PFSK-1 (cell line): ENCODE data around the gene NR5A1.

Experiments used
- FOXP2 ChIP-seq: optimal IDR thresholded peaks from 2 replicates; pipeline ENCODE3; 2011; ENCODE audit warnings: borderline replicate concordance, control low read depth, inconsistent platforms; ENCODE audit not compliant: insufficient read depth; ENCODE audit errors: extremely low read length, extremely low read depth
- POLR2AphosphoS5 ChIP-seq: IDR thresholded peaks from 2 replicates; pipeline ENCODE4 v1.6.1; 2012; ENCODE audit warnings: low read depth, mild to moderate bottlenecking, control low read depth, low read length, moderate library complexity
- SIN3A ChIP-seq: IDR thresholded peaks from 2 replicates; pipeline ENCODE4 v1.6.1; 2012; ENCODE audit warnings: mild to moderate bottlenecking, low read length, moderate library complexity, borderline replicate concordance; ENCODE audit not compliant: insufficient read depth
- TAF1 ChIP-seq: IDR thresholded peaks from 2 replicates; pipeline ENCODE4 v1.6.1; 2012; ENCODE audit warnings: low read length, control low read depth, borderline replicate concordance; ENCODE audit not compliant: insufficient read depth
- TF ChIP-seq, protein P1 (sequence below), 2 experiments: IDR thresholded peaks; 2 replicates each; pipeline versions ENCODE4 v1.6.1 to v1.8.0; 2011 to 2012; ENCODE audit warnings: low read depth in 2 of 2, low read length in 2 of 2, control low read depth in 1 of 2, inconsistent platforms in 1 of 2, mild to moderate bottlenecking in 1 of 2, moderate library complexity in 1 of 2; ENCODE audit not compliant: insufficient read depth in 1 of 2

The NR5A1 gene

DNA sequence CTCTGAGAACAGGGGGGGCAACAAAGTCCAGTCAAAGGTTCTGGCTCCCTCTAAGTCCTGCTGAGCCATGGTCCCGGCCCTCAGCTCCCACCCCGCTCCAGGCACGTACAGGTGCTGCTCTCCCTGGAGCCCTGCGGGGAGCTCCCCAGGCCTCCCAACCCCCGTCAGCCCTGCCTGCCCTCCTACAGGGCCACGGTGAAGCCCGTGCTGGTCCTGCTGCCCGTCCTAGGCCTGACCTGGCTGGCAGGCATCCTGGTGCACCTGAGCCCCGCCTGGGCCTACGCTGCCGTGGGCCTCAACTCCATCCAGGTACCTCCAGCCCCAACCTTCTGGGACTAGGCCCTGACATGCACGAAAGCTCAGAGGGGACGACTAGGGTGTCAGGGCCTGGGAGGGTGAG is 36.9 kb downstream of the NR5A1 start:
- no peak for TF ChIP-seq SIN3A
- no peak for TF ChIP-seq FOXP2

DNA sequence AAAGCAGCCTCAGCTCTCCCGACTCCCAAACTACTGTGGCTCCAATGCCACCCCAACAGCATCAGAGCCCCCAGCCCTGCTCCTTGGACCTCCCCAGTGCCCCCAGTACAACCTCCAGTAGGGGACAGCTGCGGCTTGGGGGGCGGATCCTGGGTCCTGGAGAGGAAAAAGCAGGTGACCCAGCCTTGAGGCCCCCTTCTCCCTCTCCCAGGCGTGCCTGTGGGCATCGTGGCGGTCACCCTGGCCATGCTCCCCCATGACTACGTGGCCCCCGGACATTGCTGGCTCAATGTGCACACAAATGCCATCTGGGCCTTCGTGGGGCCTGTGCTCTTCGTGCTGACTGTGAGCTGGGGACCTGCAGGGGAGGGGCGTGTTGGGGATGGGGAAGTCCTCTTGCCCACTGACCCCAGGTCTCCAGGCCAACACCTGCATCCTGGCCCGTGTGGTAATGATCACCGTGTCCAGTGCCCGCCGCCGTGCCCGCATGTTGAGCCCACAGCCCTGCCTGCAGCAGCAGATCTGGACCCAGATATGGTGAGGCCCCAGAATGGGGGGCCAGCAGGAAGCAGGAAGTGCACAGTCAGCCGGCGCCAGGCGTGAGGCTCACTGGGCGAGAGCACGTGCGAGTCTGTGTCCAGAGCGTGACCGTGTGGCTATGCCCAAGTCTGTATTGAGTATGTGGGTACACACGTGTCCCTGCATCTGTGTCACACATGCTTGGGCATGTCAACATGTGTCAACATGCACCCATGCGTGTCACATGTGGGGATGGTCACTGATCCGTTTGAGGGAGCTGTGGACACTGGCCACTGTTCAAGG is 38.0 kb downstream of the NR5A1 start:
- no peak for TF ChIP-seq FOXP2
- TF ChIP-seq SIN3A, result no peak
- TF ChIP-seq POLR2AphosphoS5, result no peak

DNA sequence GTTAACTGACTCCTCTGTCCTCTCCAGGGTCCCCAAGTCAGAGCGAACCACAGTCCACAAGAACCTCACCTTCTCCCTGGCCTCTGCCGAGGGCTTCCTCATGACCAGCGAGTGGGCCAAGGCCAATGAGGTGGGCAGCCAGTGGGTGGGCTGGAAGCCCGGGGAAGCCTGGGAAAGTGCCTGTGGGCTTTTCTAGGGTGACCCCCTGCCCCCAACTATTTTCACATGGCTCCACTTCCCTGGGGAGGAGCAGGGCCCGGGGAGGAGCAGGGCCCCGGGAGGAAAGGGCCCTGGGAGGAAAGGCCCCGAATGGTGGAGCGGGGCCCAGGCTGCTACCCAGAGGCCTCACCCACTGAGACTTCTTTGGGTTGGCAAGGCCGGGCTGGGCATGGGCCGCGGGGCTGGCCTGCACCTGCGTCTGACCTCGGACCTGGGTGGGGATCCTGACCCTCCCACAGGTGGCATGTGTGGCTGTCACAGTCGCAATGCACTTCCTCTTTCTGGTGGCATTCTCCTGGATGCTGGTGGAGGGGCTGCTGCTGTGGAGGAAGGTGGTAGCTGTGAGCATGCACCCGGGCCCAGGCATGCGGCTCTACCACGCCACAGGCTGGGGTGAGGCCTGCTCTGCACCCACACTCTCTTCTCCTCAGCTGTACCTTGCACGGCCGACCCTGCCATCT is 39.0 kb downstream of the NR5A1 start:
- TF ChIP-seq FOXP2 (no peak), SIN3A (no peak), POLR2AphosphoS5 (no peak), TAF1 (no peak)
- TF ChIP-seq, protein P1, sequence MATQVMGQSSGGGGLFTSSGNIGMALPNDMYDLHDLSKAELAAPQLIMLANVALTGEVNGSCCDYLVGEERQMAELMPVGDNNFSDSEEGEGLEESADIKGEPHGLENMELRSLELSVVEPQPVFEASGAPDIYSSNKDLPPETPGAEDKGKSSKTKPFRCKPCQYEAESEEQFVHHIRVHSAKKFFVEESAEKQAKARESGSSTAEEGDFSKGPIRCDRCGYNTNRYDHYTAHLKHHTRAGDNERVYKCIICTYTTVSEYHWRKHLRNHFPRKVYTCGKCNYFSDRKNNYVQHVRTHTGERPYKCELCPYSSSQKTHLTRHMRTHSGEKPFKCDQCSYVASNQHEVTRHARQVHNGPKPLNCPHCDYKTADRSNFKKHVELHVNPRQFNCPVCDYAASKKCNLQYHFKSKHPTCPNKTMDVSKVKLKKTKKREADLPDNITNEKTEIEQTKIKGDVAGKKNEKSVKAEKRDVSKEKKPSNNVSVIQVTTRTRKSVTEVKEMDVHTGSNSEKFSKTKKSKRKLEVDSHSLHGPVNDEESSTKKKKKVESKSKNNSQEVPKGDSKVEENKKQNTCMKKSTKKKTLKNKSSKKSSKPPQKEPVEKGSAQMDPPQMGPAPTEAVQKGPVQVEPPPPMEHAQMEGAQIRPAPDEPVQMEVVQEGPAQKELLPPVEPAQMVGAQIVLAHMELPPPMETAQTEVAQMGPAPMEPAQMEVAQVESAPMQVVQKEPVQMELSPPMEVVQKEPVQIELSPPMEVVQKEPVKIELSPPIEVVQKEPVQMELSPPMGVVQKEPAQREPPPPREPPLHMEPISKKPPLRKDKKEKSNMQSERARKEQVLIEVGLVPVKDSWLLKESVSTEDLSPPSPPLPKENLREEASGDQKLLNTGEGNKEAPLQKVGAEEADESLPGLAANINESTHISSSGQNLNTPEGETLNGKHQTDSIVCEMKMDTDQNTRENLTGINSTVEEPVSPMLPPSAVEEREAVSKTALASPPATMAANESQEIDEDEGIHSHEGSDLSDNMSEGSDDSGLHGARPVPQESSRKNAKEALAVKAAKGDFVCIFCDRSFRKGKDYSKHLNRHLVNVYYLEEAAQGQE (IDR thresholded peaks at IDR 0.05; ENCODE audit: insufficient read depth in 1 of 2, low read depth in 2 of 2, low read length in 2 of 2), result no peak

DNA sequence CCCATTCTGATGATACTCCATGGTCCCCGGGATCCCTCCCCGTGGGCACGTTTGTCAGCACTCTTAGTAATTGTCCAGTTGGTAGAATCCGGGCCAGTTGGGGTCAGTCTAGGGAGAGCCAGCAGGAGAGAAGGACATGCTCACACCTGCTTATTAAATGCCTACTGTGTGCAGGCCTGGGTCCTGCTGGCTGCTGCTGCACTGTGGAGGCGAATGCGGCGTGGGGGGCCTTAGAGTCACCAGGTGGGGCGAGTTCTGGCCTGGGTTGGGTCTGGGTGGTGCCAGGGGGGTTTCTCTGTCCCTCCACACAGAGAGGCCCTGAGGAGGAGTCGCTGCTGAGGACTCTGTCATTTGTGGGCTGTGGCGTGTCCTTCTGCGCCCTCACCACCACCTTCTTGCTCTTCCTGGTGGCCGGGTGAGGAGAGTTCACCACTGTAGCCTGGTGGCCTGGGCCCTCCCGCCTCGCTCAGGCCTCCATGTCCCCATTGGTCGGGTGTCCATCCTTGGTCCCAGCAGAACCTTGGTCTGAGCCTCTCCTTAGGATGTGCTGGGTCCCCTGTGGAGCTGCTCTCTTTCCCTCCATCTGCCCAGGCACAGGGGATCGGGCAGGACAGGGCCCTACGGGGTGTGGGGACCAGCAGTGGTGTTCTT is 39.7 kb downstream of the NR5A1 start:
- TF ChIP-seq SIN3A (no peak), TAF1 (no peak), POLR2AphosphoS5 (no peak), FOXP2 (no peak)
- TF ChIP-seq, protein P1 (IDR thresholded peaks at IDR 0.05; ENCODE audit: insufficient read depth in 1 of 2, low read depth in 2 of 2, low read length in 2 of 2), result no peak

DNA sequence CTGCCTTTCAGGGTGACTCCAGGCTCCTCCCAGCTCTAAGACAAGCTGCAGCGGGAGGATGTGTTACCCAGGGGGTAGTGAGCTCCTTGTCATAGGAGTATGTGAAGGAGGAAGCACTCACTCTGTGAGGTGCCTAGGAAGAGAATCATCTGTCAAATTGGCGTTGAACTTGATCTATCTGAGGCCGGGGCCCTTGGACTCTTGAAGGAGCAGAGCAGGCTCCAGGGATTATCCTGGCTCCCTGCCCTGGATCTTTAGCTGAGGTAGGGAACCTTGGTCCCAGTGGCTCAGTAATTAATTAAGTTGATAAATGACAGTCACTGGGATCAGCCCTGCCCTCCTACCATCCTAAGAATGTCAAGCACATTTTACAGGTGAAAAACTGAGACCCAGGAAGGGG is 41.5 kb downstream of the NR5A1 start:
- TF ChIP-seq SIN3A (no peak), TAF1 (no peak), POLR2AphosphoS5 (no peak), FOXP2 (no peak)
- TF ChIP-seq, protein P1 (IDR thresholded peaks at IDR 0.05; ENCODE audit: insufficient read depth in 1 of 2, low read depth in 2 of 2, low read length in 2 of 2), result no peak
